ENCODE results near the gene PARPBP.
"Not testable (repeated sequence)": the region's sequence is repeated elsewhere in the genome, so short reads cannot be mapped to it uniquely, and the experiment has no call there.

PARPBP gene

GRCh38 chr12:102119674-102120563 is at the start of gene PARPBP, which contains the start of gene NUP37:
Gene PARPBP (plus strand): TSS chr12:102120183. CDS start chr12:102123889, 3,706 bp downstream.
Gene NUP37 (minus strand): TSS chr12:102120114. CDS start chr12:102118518, 1,596 bp downstream.
- DNase-seq (ENCODE audit: low spot score) = peak; percentile 97

- DNase-seq (ENCODE audit: low spot score) = not testable (repeated sequence)
These were observed 47.9 kb upstream of the PARPBP start for GRCh38 chr12:102072092-102072491.

- DNase-seq (ENCODE audit: low spot score) = no peak
These were observed 39.1 kb upstream of the PARPBP start for GRCh38 chr12:102080842-102081241.

- DNase-seq (ENCODE audit: low spot score) = not testable (repeated sequence)
These were observed 30.7 kb upstream of the PARPBP start for GRCh38 chr12:102089228-102089835.

GRCh38 chr12:102093319-102093718 is 26.7 kb upstream of the PARPBP start:
- no peak for DNase-seq (ENCODE audit: low spot score)

- DNase-seq (ENCODE audit: low spot score) = peak; percentile 32
These were observed 24.2 kb upstream of the PARPBP start for GRCh38 chr12:102095677-102096263.

- DNase-seq (ENCODE audit: low spot score) = no peak
These were observed 23.1 kb upstream of the PARPBP start for GRCh38 chr12:102096855-102097254.

GRCh38 chr12:102106905-102107304 is 13.1 kb upstream of the PARPBP start:
- no peak for DNase-seq (ENCODE audit: low spot score)

GRCh38 chr12:102107970-102108369 is 12.0 kb upstream of the PARPBP start:
- no peak for DNase-seq (ENCODE audit: low spot score)

- no peak for DNase-seq (ENCODE audit: low spot score)
These were observed 9.2 kb upstream of the PARPBP start for GRCh38 chr12:102110782-102111181.

- no peak for DNase-seq (ENCODE audit: low spot score)
These were observed 5.8 kb upstream of the PARPBP start for GRCh38 chr12:102114212-102114611.

- no peak for DNase-seq (ENCODE audit: low spot score)
These were observed 3.6 kb upstream of the PARPBP start for GRCh38 chr12:102116392-102116791.

- DNase-seq (ENCODE audit: low spot score) = no peak
These were observed 1.1 kb upstream of the PARPBP start for GRCh38 chr12:102118874-102119273.

- no peak for DNase-seq (ENCODE audit: low spot score)
These were observed 536 bp downstream of the PARPBP start for GRCh38 chr12:102120564-102120873.

GRCh38 chr12:102120886-102121285 is 903 bp downstream of the PARPBP start:
- peak; percentile 43 for DNase-seq (ENCODE audit: low spot score)

- not testable (repeated sequence) for DNase-seq (ENCODE audit: low spot score)
These were observed 1.3 kb downstream of the PARPBP start for GRCh38 chr12:102121328-102121727.

GRCh38 chr12:102130720-102131119 is 10.7 kb downstream of the PARPBP start:
- DNase-seq (ENCODE audit: low spot score) = not testable (repeated sequence)

GRCh38 chr12:102131442-102131841 is 11.5 kb downstream of the PARPBP start:
- DNase-seq (ENCODE audit: low spot score) = not testable (repeated sequence)

- not testable (repeated sequence) for DNase-seq (ENCODE audit: low spot score)
These were observed 17.6 kb downstream of the PARPBP start for GRCh38 chr12:102137619-102138018.

GRCh38 chr12:102142866-102143373 is 22.9 kb downstream of the PARPBP start:
- not testable (repeated sequence) for DNase-seq (ENCODE audit: low spot score)

- no peak for DNase-seq (ENCODE audit: low spot score)
These were observed 24.2 kb downstream of the PARPBP start for GRCh38 chr12:102144221-102144620.

GRCh38 chr12:102147062-102147587 is 27.1 kb downstream of the PARPBP start:
- DNase-seq (ENCODE audit: low spot score) = not testable (repeated sequence)

Data from D341Med (cell line).